Ishikawa (cell line): ENCODE data around the gene TLX2.

Source experiments
- CEBPB ChIP-seq: IDR thresholded peaks from 2 replicates; pipeline ENCODE4 v1.6.1; 2012
- CREB1 ChIP-seq: IDR thresholded peaks from 2 replicates; pipeline ENCODE4 v1.6.1; 2012; ENCODE audit warnings: low read depth
- EGR1 ChIP-seq: IDR thresholded peaks from 2 replicates; pipeline ENCODE4 v1.6.1; 2012
- EP300 ChIP-seq: IDR thresholded peaks from 2 replicates; pipeline ENCODE4 v1.6.1; 2012; ENCODE audit warnings: borderline replicate concordance
- FOXM1 ChIP-seq: IDR thresholded peaks from 2 replicates; pipeline ENCODE4 v1.6.1; 2012; ENCODE audit warnings: low read depth, borderline replicate concordance
- NFIC ChIP-seq: IDR thresholded peaks from 2 replicates; pipeline ENCODE4 v1.6.1; 2012
- RAD21 ChIP-seq: IDR thresholded peaks from 2 replicates; pipeline ENCODE4 v1.6.1; 2012; ENCODE audit warnings: low read depth
- REST ChIP-seq: IDR thresholded peaks from 2 replicates; pipeline ENCODE4 v1.6.1; 2012; ENCODE audit warnings: low read depth, mild to moderate bottlenecking
- TAF1 ChIP-seq: IDR thresholded peaks from 2 replicates; pipeline ENCODE4 v1.6.1; 2012; ENCODE audit warnings: low read depth, mild to moderate bottlenecking
- TCF12 ChIP-seq: IDR thresholded peaks from 2 replicates; pipeline ENCODE4 v1.6.1; 2012; ENCODE audit warnings: low read depth
- TEAD4 ChIP-seq: IDR thresholded peaks from 2 replicates; pipeline ENCODE4 v1.6.1; 2012
- YY1 ChIP-seq: IDR thresholded peaks from 2 replicates; pipeline ENCODE4 v1.6.1; 2012; ENCODE audit warnings: low read depth
- ZBTB7A ChIP-seq: IDR thresholded peaks from 2 replicates; pipeline ENCODE4 v1.6.1; 2012; ENCODE audit warnings: low read depth
- TF ChIP-seq, protein P1 (sequence below): IDR thresholded peaks from 2 replicates; pipeline ENCODE4 v1.6.1; 2012
- TF ChIP-seq, protein P2 (sequence below): IDR thresholded peaks from 2 replicates; pipeline ENCODE4 v1.6.1; 2012

TLX2 gene

DNA sequence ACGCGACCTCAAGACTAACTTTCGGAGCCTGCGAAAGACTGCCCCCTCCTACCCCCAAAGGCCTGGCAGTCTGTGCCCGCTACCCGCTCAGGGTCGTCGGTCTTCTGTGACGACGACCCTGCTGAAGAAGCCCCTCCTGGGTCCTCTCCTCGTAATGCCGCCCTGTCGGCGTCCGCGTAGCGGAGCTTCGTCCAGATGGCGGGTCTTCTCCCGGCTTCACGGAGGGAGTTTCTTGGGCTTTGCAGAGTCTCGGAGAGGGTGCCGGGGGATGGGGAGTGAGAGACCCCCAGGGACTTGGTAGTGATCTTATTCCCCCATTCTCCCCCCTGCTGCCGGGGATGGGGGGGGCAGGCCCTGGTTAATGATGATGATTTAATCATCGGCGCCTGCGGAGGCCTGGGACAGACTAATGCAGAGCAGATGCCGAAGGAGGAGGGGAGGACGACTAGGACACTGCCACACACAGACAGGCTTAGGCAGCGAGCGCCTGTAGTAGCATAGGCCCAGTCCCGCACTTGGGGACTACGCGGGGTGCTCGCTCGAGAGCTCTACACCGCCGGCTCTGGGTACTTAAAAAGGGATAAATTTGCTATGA lies 6.2 kb upstream of the TLX2 start:
- TF ChIP-seq CEBPB (no peak), ZBTB7A (peak; percentile 95)

DNA sequence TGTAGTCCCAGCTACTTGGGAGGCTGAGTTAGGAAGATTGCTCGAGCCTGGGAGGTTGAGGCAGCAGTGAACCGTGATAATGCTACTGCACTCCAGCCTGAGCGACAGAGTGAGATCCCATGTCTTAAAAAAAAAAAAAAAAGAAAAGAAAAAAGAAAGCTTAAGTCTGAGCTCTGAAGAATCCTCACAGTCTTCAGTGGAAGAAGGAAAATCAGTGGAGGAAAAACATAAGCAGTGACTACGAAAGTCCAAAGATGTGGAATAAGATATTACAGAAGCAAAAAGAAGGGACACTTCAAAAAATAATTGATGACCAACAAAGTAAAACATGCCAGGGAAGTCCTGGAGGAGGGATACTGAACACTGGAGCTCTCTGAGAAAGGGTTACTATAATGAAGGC lies 4.0 kb upstream of the TLX2 start:
- TF ChIP-seq REST (no peak), EGR1 (no peak), NFIC (no peak), CREB1 (no peak), TCF12 (no peak), YY1 (no peak), TAF1 (no peak), EP300 (no peak), FOXM1 (no peak), ZBTB7A (no peak), CEBPB (no peak)
- TF ChIP-seq, protein P1, sequence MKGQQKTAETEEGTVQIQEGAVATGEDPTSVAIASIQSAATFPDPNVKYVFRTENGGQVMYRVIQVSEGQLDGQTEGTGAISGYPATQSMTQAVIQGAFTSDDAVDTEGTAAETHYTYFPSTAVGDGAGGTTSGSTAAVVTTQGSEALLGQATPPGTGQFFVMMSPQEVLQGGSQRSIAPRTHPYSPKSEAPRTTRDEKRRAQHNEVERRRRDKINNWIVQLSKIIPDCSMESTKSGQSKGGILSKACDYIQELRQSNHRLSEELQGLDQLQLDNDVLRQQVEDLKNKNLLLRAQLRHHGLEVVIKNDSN, result no peak
- TF ChIP-seq, protein P2, sequence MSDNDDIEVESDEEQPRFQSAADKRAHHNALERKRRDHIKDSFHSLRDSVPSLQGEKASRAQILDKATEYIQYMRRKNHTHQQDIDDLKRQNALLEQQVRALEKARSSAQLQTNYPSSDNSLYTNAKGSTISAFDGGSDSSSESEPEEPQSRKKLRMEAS, result no peak

- TF ChIP-seq REST (no peak), NFIC (no peak), FOXM1 (no peak), EGR1 (no peak), TEAD4 (no peak), TAF1 (no peak), RAD21 (no peak), ZBTB7A (no peak)
- TF ChIP-seq, protein P2, result no peak
Measured at GRCh38 chr2:74511104-74511989, 2.9 kb upstream of the TLX2 start.

GRCh38 chr2:74512744-74513604 lies 1.3 kb upstream of the TLX2 start:
- no peak for TF ChIP-seq RAD21
- TF ChIP-seq TAF1, result no peak
- no peak for TF ChIP-seq CREB1
- TF ChIP-seq FOXM1, result no peak
- no peak for TF ChIP-seq TCF12
- TF ChIP-seq, protein P2, result no peak
- TF ChIP-seq ZBTB7A, result no peak
- no peak for TF ChIP-seq YY1
- TF ChIP-seq NFIC, result no peak

- TF ChIP-seq EP300 (no peak), EGR1 (no peak), CREB1 (no peak), REST (no peak), TEAD4 (no peak), RAD21 (no peak), TCF12 (no peak), FOXM1 (no peak), ZBTB7A (no peak), NFIC (no peak), TAF1 (no peak), CEBPB (no peak), YY1 (no peak)
- TF ChIP-seq, protein P1, result no peak
- TF ChIP-seq, protein P2, result no peak
Measured at GRCh38 chr2:74513605-74514367, 464 bp upstream of the TLX2 start.
